ENCODE measurements around the gene SIAH2.

SIAH2 gene

DNA sequence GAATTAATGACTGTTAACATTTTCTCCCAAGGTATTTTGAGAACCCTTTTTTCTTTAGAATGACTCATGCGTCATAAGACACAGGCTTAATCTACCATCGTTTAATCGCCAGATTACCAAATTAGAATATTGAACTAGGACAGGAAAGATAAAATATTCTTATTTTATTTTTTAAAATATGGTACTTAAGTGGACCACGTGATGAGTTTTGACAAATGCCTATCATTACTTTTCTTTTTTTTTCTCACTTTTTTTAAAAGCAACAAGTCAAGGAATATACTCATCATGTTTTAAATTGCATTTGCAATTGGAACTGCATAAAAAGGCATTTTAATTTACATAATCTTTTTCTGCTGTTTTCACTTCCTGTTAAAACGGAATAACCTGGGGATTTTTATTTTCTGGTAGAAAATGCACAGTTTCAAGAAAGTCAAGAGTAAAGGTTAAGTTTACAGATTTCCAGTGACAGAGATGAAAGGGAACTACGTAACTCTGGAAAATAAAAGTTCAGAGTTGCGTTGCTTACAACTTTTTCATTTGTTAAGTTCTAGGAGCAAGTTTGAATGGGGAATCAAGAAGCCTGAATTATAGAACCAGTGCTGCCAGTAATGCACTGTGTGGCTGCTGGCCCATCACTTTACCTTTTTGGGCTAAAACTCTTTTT, 23.6 kb downstream of the SIAH2 start:
- Histone ChIP-seq H3K4me3 (ENCODE audit: low read length) (no peak overlapping the region), H3K27me3 (replicated peaks; ENCODE audit: insufficient read depth, low read length) (no peaks in the 10 kb centered on the region), H3K4me2 (ENCODE audit: low read depth, low read length) (peak overlapping the region; percentile 31), H3K4me1 (ENCODE audit: low read length) (peaks cover 21% of the 10 kb centered on the region), H3K9me3 (replicated peaks; ENCODE audit: insufficient read depth, low read length) (no peaks in the 10 kb centered on the region), H4K20me1 (ENCODE audit: insufficient read depth, low read length) (peaks cover 14% of the 10 kb centered on the region), H3K36me3 (replicated peaks; ENCODE audit: insufficient read depth, low read length) (peaks cover 6% of the 10 kb centered on the region), H3F3A (ENCODE audit: insufficient read depth, low read length) (no peaks in the 10 kb centered on the region), H2AFZ (ENCODE audit: low read length) (no peak overlapping the region), H3K9ac (ENCODE audit: low read length) (no peak overlapping the region), H3K27ac (ENCODE audit: low read length) (peak overlapping the region; percentile 4; the same call in 1 of the 2 replicates), H3K79me2 (ENCODE audit: low read length) (peaks cover 39% of the 10 kb centered on the region), H3K9me2 (replicated peaks; ENCODE audit: insufficient read depth, low read length) (no peaks in the 10 kb centered on the region)
- TF ChIP-seq EZH2phosphoT487 (IDR thresholded peaks at IDR 0.05; ENCODE audit: low read length) (no peak), EZH2 (optimal IDR thresholded peaks at IDR 0.05; ENCODE audit: low read depth, low read length) (no peak), CTCF (IDR thresholded peaks at IDR 0.05; ENCODE audit: low read length) (no peak)
- no peak for DNase-seq

DNA sequence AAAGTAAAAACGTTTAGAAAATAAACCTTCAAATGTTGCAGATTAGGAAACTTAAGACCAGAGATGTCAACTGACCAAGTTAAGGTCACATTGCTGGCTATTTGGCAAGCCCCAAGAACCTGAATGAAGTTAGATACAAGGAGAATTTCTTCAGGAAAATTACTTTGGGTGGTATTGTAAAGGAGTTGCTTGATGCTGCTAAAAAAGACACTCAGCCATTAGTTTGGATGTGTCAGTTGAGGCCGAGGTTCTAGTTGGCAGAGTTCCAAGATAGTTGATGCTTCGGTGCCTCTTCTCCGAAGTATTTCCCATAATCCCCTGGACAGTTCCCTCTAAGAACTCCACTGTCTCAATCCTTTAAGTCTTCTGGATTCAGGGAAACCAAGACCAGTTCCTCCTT, 24.3 kb downstream of the SIAH2 start:
- DNase-seq = no peak
- H3K9ac ChIP-seq (ENCODE audit: low read length) = no peak overlapping the region
- no peaks in the 10 kb centered on the region for H3F3A ChIP-seq (ENCODE audit: insufficient read depth, low read length)
- H3K27me3 ChIP-seq (replicated peaks; ENCODE audit: insufficient read depth, low read length) = no peaks in the 10 kb centered on the region
- peaks cover 32% of the 10 kb centered on the region for H3K79me2 ChIP-seq (ENCODE audit: low read length)
- H3K9me3 ChIP-seq (replicated peaks; ENCODE audit: insufficient read depth, low read length) = no peaks in the 10 kb centered on the region
- peaks cover 7% of the 10 kb centered on the region; the same call in 1 of the 2 replicates for H4K20me1 ChIP-seq (ENCODE audit: insufficient read depth, low read length)
- H3K27ac ChIP-seq (ENCODE audit: low read length) = no peak overlapping the region
- H3K9me2 ChIP-seq (replicated peaks; ENCODE audit: insufficient read depth, low read length) = no peaks in the 10 kb centered on the region
- no peak overlapping the region for H3K4me3 ChIP-seq (ENCODE audit: low read length)
- peaks cover 6% of the 10 kb centered on the region for H3K36me3 ChIP-seq (replicated peaks; ENCODE audit: insufficient read depth, low read length)
- TF ChIP-seq EZH2 (optimal IDR thresholded peaks at IDR 0.05; ENCODE audit: low read depth, low read length) (no peak), CTCF (IDR thresholded peaks at IDR 0.05; ENCODE audit: low read length) (no peak), EZH2phosphoT487 (IDR thresholded peaks at IDR 0.05; ENCODE audit: low read length) (no peak)
- H3K4me1 ChIP-seq (ENCODE audit: low read length) = peaks cover 21% of the 10 kb centered on the region
- no peak overlapping the region for H2AFZ ChIP-seq (ENCODE audit: low read length)
- no peak overlapping the region for H3K4me2 ChIP-seq (ENCODE audit: low read depth, low read length)

GRCh38 chr3:150737874-150738679, 24.9 kb downstream of the SIAH2 start:
- H2AFZ ChIP-seq (ENCODE audit: low read length) = no peak overlapping the region
- no peaks in the 10 kb centered on the region for H3K27me3 ChIP-seq (replicated peaks; ENCODE audit: insufficient read depth, low read length)
- H3K9ac ChIP-seq (ENCODE audit: low read length) = no peak overlapping the region
- no peak for DNase-seq
- H3K4me2 ChIP-seq (ENCODE audit: low read depth, low read length) = no peak overlapping the region
- H3K9me2 ChIP-seq (replicated peaks; ENCODE audit: insufficient read depth, low read length) = no peaks in the 10 kb centered on the region
- peaks cover 26% of the 10 kb centered on the region for H3K79me2 ChIP-seq (ENCODE audit: low read length)
- no peak overlapping the region for H3K4me3 ChIP-seq (ENCODE audit: low read length)
- H3K4me1 ChIP-seq (ENCODE audit: low read length) = peaks cover 21% of the 10 kb centered on the region
- TF ChIP-seq CTCF (IDR thresholded peaks at IDR 0.05; ENCODE audit: low read length) (no peak), EZH2 (optimal IDR thresholded peaks at IDR 0.05; ENCODE audit: low read depth, low read length) (no peak), EZH2phosphoT487 (IDR thresholded peaks at IDR 0.05; ENCODE audit: low read length) (no peak)
- H3F3A ChIP-seq (ENCODE audit: insufficient read depth, low read length) = no peaks in the 10 kb centered on the region
- H4K20me1 ChIP-seq (ENCODE audit: insufficient read depth, low read length) = peaks cover 7% of the 10 kb centered on the region; the same call in 1 of the 2 replicates
- no peak overlapping the region for H3K27ac ChIP-seq (ENCODE audit: low read length)
- H3K9me3 ChIP-seq (replicated peaks; ENCODE audit: insufficient read depth, low read length) = no peaks in the 10 kb centered on the region
- peaks cover 6% of the 10 kb centered on the region for H3K36me3 ChIP-seq (replicated peaks; ENCODE audit: insufficient read depth, low read length)

Data from MM.1S (cell line).